Stimulated activated CD8-positive, alpha-beta memory T cell treated with anti-CD3 and anti-CD28 coated beads, Interleukin-7, amount 100 ng/mL, for 1 hour (primary cell): ENCODE results near the gene CCDC167.
"Not testable (repeated sequence)": the region's sequence is repeated elsewhere in the genome, so short reads cannot be mapped to it uniquely, and the experiment has no call there.

Source experiments
- DNase-seq, 2 donors: peaks; one replicate each; pipeline ENCODE4 v3.0.0-alpha.2; 2020; ENCODE audit warnings: low read depth in 2 of 2

CCDC167 gene

DNA sequence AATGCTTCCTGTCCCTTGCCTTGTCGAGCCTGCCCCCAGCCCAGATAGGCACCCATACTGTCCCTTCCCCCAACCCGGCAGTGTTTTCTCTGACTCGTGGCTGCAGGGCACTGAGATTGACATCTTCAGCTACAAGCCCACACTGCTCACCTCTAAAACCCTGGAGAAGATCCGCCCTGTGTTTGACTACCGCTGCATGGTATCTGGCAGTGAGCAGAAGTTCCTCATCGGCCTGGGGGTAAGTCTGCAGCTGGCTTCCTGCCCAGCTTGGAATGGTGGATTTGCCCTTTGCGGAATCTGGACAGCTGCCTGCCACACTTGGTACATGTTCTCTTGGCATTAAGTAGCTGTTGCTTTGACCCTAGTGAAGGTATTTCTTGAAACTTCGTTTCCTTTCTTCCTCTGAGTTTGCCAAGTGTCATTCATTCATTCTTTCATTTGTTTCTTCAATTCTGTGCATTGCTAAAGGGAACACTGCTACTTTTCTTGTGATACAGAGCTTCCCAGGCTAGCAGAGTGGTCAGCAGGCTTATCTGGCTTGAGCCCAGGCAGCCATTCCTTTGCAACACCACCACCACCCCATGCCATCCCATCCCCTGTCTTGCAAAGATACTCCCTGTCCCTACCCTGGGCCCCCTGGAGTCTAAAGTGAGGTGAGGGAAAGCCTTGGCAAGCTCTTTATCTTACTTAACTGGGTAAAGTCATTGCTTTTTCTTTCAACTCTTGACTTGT lies 26.2 kb downstream of the CCDC167 start:
- DNase-seq: no peak

DNA sequence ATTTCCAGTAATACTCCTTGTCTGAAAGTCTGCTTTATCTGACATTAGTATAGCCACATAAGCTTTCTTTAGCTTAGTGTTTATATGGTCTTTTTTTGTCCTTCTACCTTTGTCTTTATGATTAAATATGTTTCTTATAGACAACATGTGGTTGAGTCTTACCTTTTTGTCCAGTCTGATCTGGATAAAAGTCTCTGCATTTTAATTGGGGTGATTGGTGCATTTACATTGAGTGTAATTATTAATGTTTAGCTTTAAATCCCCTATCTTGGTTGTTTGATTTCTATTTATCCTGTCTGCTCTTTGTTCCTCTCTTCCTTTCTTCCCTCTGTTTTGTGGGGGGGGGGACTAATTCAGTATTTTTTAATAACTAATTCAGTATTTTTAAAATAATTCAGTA lies 32.0 kb downstream of the CCDC167 start:
- DNase-seq: no peak

DNA sequence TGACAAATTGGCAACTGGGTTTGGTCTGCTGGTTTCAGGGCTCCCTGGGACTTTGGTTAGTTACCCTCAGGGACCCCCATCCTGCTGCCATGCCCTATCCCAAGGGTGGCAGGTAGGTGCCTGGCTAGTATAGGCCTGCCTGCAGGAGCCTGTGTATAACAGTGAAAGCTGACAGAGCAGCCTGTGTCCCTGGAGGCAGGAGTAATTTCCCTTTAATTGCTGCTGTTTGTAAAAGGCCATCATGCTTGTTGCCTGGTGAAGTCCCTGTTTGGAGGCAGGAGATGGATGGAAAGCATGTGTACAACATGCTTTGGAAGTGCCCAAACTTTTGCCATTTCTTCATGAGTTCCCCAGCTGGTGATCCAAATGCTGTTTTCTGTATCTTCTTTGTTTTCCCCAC lies 36.6 kb downstream of the CCDC167 start:
- no peak for DNase-seq

DNA sequence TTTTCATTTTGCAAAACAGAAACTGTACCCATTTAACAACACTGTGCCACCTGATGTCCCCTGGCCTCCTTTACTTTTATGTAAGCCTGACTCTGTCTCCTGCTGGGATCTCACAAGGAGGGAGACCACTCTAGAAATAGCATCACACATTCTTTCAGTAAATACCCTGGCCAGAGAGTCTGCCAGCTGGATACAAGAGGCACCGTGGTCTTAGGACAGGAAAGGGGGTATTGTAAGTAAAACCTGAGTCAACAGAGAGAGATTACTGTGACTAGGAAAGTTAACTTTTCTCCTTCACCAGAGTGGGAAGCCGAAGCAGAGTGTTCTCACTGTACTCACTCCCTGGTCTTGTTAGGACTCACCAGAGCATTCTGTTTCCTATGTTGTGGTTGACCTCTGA lies 38.9 kb downstream of the CCDC167 start:
- no peak for DNase-seq

DNA sequence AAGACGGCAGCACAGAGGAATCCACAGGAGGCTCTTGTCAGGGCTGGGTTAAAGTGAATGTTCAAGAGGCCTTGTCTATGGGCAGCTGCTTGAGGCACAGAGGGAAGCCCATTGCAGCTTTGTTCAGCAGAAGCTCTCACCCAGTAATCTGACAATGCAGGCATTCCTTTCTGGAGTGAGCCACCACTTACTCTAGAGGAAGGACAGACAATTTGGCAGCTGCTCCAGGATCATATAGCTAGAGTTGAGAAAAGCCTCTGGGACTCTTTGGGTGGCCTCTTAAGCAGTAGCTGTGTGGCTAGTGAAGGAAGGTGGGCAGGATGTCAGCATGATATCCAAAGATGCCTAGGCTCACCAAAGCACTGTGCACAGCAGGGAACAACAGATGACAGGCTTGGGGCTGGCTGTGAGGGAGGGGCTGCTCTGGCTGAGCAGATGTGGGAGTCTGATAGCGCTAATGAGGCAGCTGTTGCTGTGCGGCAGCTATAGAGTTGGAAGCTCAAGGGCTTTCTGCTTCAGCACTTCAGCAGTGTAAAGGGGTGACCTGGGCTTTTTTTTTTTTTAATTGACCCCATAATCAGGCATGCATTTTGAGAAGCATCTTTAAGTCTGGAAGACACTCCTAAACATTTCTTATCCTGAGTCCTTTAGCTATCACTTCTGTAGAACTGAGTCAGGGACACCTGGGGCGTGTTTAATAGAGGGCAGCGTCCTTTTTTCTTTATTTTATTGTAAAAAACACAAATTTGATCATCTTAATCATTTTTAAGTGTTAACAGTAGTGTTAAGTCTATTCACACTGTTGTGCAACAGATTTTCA lies 39.5 kb downstream of the CCDC167 start:
- DNase-seq: no peak

DNA sequence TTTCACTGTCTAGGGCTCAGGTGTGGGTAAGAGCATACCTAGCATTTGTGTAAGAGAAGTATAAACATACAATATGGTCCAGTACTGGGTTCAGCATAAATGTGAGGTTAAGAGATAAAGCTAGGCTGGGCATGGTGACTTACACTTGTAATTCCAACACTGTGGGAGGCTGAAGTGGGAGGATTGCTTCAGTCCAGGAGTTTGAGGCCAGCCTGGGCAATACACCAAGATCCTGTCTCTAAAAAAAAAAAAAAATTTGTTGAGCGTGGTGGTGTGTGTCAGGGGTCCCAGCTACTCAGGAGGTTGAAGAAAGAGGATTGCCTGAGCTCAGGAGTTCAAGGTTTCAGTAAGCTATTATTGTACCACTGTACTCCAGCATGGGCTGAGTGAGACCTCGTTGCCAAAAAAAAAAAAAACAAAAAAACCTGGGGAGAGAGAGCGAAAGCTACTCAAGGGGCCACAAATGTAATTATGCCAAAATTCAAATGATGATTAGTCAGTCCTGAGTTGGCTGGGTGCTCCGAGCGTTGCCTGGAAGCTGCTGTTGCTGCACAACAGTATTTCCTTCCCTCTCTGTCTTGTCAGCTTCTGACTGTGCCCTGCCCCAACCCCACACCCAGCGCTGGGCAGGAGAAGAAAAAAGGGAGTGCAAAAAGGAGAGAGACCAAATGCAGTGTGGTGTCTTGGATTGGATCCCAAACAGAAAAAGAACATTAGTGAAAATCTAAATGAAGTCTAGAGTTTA lies 42.7 kb downstream of the CCDC167 start:
- DNase-seq: no peak

DNA sequence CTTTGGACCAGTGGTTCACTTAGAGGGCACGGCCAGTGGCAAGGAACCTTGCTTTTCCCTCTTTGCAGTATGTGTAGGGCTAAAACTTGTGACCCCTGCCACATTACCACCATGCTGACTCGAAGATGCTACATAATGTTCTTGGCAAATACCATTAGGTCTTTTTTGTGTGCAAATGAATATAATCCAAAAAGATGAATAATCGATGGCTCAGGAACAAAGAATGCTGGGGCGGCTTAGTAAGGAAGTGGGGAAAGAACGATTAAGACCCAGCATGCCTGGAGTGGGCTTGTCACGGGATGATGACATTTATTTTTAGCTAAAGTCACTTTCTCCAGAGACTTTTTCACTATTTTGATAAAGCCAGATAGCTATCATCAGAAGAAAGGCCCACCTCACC lies 43.6 kb downstream of the CCDC167 start:
- DNase-seq: no peak

DNA sequence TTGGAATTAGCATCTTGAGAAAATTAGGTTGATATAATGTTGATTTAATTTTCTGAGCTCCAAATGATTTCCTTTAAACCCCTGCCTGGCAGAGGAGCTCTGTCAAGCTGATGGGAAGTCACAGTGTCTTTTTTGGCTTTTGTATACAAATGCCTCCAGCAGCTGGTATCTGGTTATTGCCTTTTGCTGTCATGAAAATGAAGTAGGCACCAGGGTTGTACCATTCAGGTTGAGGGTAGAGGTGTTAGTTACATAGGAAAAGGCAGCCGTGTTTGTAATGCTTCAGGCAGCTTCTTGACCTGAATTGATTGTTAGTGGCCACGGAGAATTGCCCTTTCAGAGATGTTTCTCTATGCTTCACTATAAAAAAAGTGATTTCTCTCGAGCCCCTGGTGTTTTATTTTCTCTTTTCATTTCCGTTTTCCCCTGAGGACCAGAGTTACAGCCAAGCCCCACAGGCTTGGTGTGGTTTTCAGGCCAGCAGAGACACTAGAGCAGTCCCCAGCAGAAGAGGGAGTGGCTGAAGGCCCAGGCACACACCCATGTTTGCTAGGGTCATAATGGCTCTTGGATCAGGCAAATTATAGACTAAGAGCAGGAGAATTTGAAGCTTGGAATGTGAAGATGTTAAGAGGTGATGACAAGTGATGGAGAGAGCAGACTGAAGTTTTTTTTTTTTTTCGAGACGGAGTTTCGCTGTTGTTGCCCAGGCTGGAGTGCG lies 45.1 kb downstream of the CCDC167 start:
- no peak for DNase-seq

DNA sequence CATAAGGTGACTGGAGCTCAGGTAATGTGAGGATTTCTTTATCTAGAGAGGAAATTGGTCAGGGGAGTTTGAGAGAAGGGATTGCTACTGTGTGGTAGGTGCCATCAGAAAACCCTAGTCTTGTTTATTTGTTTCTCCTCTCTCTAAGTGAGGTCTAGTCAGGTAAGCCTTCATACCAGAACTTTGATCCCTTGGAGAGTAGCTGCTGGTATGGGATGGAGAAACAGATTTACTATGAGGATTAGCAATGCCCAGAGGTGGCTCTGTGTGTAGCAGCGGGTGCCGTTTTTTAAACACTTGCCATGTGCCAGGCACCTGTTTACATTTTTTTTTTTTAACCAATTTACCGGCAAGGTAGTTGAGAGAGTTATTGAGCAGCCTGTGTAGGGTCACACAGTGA lies 47.2 kb downstream of the CCDC167 start:
- no peak for DNase-seq

DNA sequence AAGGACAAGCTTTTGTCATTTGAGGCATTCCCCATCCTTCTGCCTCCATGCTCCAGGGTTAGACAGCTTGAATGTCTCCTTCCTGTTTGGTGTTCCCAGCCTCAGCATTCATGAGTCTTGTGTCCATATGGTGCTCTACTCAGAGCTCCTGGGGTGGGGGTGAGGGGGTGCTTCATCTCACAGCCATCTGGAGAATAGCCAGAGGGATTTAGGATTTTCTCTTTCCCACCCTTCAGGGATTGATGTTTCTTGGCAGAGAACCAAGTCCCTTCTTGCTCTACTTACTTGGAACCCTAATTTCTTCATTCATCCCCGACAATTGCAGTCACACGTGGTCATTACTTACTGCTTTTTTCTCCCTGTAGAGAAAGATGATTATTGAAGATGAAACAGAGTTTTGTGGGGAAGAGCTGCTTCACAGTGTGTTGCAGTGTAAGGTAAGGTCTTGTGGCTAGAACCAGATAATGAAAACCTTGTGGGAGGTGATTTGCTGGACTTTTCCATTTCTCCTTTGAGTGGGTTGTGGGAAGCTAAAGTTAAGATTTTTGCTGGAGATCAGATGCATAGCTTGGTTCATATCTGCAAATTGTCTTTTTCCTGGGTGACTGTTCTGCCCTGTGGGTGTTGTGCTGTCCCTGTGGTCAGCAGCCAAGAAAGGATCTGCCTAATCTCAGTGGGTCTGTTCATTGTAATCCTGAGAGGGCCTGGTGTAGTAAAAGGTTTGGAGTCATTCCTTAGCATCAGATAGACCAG lies 48.1 kb downstream of the CCDC167 start:
- no peak for DNase-seq

DNA sequence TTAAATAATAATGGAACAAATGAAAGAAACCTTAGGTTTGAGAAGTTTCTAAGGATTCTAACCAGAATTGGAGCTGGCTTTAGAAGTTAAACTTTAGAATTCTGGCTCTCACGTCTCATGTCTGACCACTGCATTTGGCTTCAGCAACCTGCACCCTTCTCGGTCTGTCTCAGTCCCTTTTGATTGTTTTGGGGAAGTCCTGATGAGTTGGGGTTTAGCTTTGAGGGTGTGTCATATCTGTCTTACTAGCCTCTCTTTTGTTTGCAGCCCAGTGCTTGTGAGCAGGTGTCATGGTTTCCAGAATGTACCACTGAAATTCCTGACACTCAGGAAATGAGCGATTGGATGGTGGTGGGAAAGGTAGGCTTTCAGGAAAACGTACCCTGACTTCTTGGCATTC lies 49.7 kb downstream of the CCDC167 start:
- no peak for DNase-seq

DNA sequence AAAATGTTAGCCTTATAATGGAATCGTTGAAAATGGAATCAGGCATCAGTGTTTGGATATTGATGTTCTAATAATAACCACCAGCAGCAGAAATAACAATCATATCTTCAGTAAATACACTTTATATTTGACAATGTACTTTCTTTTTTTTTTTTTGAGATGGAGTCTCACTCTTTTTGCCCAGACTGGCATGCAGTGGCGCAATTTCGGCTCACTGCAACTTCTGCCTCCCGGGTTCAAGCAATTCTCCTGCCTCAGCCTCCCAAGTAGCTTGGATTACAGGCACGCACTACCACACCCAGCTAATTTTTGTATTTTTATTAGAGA lies 56.5 kb downstream of the CCDC167 start:
- not testable (repeated sequence) for DNase-seq

DNA sequence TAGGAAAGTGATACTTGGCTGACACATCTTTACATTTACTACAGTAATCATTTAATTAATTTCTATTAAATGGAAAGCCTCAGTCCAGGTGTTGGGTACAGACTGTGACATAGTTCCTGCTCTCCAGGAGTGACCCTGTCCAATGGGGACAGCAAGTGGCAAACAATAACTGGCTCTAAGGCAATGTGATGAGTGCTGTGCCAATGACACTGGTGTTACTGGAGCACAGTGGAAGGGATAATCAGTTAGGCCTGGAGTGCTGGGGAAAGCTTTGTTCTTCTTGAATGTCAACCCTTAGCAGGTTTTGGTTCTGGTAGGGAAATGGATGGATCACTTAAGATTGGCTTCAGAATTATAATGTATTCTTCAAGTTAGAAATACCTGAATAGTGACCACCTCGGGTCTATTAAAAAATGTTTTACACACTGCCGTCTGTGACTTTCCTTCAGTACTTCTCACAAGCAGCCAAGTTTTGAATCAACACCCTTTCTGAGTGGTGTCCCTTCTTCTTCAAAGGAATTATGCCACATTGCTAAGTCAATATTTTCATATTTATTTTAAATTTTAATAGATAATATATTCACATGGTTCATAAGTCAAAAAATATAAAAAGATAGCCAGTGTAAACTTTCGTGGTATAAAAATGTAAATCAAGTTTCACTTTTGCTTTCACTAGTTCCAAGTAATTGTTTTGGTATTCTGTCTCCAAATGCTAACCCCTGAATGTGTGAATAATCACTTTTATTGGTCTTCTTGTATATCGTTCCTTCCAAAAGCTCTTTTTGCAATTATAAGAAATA lies 57.1 kb downstream of the CCDC167 start:
- no peak for DNase-seq

DNA sequence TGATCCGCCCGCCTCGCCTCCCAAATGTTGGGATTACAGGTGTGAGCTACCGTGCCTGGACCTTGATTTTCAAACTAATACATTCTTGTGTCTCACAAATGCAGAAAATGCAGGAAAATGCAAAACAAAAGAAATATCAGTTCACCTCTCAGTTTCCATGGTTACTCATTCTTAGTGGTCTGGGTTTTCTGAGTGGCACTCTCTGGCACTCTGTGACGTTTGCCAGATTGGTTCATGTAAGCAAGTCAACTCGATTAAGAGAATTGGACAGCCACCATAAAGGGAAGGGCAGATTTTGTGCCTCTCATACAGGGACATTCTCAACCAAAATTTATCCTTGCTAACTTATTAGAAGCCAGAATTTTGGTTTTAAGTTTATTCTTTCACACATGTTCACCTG lies 58.0 kb downstream of the CCDC167 start:
- DNase-seq: no peak

DNA sequence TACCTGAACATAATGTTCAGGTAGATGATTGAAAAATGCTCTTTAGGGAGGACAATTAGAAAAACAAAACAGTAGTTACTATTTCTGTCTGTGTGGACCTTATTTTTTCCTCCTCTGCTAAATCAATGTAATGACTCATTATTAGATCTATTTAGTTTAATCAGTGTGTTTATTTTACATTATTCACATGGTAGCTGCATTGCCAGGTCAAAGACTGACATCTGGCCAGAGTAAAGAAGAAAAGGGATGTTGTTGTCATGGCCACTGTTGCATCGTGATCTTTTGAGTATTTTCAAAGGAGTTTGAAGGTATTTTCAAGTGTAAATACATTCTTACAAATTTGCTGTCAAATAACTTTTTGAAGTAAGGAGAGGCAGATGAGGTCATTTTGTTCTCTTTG lies 60.8 kb downstream of the CCDC167 start:
- no peak for DNase-seq

DNA sequence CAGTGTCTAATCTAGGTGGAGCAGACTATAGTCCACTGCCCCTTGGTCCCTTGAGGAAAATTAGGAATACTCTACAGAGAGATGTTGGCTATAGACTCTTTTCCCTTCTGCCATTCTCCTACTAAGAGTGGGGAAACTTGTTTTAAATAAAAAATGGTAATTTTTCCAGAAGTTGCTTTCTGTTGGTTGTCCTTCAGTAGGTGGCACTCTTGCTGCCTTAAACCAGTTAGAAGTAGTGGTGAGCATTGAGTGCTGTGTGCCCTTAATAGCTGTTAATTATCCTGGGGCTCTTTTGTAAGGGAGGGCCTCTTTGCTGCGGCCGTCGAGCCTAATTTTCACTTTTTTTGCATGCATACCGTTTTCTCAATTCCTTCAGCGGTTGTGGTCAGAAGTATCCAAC lies 63.9 kb downstream of the CCDC167 start:
- DNase-seq: no peak

DNA sequence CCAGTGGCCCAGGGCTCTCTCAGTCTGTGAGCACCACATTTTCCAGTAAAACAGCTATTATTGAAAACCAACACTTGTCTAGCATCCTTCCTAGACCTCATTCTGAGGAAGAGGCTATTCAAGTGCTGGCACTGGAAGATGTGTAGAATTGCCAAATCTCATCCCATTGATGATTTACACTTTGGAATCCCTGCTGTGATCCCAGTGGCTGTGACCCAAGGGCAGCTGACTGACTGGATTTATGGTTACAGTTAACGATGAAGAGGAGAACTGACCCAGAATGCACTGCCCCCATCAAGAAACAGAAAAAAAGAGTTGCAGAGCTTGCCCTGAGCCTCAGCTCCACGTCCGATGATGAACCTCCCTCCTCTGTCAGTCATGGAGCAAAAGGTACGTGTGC lies 64.3 kb downstream of the CCDC167 start:
- no peak for DNase-seq

DNA sequence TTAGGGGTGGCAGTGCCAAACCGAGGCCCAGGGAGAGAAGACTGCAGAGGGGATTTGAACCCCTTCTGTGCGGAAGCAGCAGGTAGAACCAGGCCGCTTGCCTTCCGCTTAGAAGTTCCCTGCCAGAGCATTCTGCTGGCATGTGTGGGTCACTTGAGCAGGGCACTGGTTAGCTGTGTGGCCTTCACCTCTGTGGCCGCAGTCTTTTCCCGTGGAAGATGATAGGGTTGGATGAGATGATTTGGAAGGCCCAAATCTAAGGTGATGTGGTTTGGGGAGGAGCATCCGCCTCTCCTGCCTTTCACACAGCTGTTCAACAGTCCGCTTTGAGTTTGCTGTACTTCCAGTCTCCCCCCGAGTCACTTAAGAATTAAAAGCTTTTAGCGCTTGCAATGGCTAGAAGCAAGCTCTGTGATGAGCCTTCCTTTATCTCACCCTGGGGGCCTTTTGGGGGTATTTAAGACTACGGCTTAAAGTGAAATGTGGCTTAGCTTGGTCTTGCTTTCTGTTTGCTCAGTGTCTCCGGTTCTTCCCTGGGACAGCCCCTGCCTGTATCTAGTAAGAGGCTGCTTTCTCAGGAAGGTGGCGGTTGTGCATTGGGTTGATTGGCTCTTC lies 65.9 kb downstream of the CCDC167 start:
- DNase-seq: peak; percentile 2 to 6
